HCT116 (cell line): ENCODE data around the gene TDRD10. TPM values are rescaled to one million over a fixed set of nuclear protein-coding genes. Genes with fewer than 3 reads are reported as not detected.

Experiments used
- ATAC-seq: fragments of 200-7000 bp; cut with Tn5 transposase; 2 replicates; pipeline ENCODE4 v1.9.1; 2020; ENCODE audit warnings: mild to moderate bottlenecking, moderate library complexity
- BruUV-seq: library from RNA; stranded (reverse); fragments of 400-500 nt; replicated peaks from 2 replicates; lab custom pipeline; 2021; lab: Mats Ljungman, UMichigan
- CTCF ChIA-PET: fragments of 300-600 bp; sonication (Branson Sonifier 250); formaldehyde crosslinking; loops from one replicate; lab custom pipeline; 2021; ENCODE audit warnings: antibody characterized with exemption; lab: Charles Lee
- POLR2A ChIA-PET: fragments of 300-600, 350-600 bp; sonication (Branson Sonifier 250); formaldehyde crosslinking; loops from one replicate; lab custom pipeline; 2021; ENCODE audit warnings: antibody characterized with exemption; lab: Charles Lee
- RAD21 ChIA-PET, 2 experiments: fragments of 300-600 bp; sonication (Branson Sonifier 250); formaldehyde crosslinking; loops; one replicate each; lab custom pipeline; 2023; ENCODE audit warnings: low total read pairs in 2 of 2; ENCODE audit not compliant: uncharacterized antibody in 2 of 2, unreplicated experiment in 2 of 2, low non-redundant PET in 1 of 2; lab: Charles Lee
- DNase-seq: peaks from one replicate; pipeline ENCODE4 v3.0.0-alpha.2; 2010; ENCODE audit warnings: low read depth, low spot score
- H2AFZ ChIP-seq: fragments of 200-600 bp; shearing (Covaris generic), sonication (generic); 2 replicates; pipeline ENCODE4 v1.6.1; 2017; ENCODE audit warnings: low read depth, mixed run types, mixed read lengths, antibody characterized with exemption, low read length; ENCODE audit not compliant: poor library complexity, severe bottlenecking
- H3K27ac ChIP-seq: 2 replicates; pipeline ENCODE4 v1.5.1; 2012; ENCODE audit warnings: low read depth, low read length
- H3K27me3 ChIP-seq: fragments of 200-600 bp; sonication (generic); 2 replicates; pipeline ENCODE4 v1.6.1; 2016; ENCODE audit warnings: mixed run types, low read length, mixed read lengths; ENCODE audit not compliant: insufficient read depth
- H3K36me3 ChIP-seq, 2 experiments: fragments of 200-500 bp in 1 of 2; fragments of 200-600 bp in 1 of 2; sonication (Bioruptor generic) in 1 of 2; sonication (generic) in 1 of 2; 2 replicates each; pipeline versions ENCODE4 v1.5.1 to v1.6.1; 2014 to 2016; ENCODE audit warnings: low read length in 2 of 2, inconsistent platforms in 1 of 2, mixed read lengths in 1 of 2, mixed run types in 1 of 2; ENCODE audit not compliant: insufficient read depth in 2 of 2, control insufficient read depth in 1 of 2
- H3K4me1 ChIP-seq, 2 experiments: fragments of 200-600 bp in 1 of 2; sonication (generic) in 1 of 2; 2 replicates each; pipeline versions ENCODE4 v1.5.1 to v1.6.1; 2012 to 2017; ENCODE audit warnings: low read length in 2 of 2, inconsistent platforms in 1 of 2, mild to moderate bottlenecking in 1 of 2, mixed read lengths in 1 of 2, mixed run types in 1 of 2, moderate library complexity in 1 of 2; ENCODE audit not compliant: insufficient read depth in 2 of 2, control insufficient read depth in 1 of 2
- H3K4me2 ChIP-seq: fragments of 200-600 bp; sonication (generic); 2 replicates; pipeline ENCODE4 v1.6.1; 2017; ENCODE audit warnings: mixed run types, low read length, mixed read lengths
- H3K4me3 ChIP-seq, 2 experiments: fragments of 200-600 bp in 1 of 2; sonication (generic) in 1 of 2; replicated peaks in 1 of 2; 2 replicates each; pipeline ENCODE4 v1.5.1; 2011 to 2016; ENCODE audit warnings: low read length in 2 of 2, control low read depth in 1 of 2, low read depth in 1 of 2, mild to moderate bottlenecking in 1 of 2, mixed read lengths in 1 of 2, mixed run types in 1 of 2
- H3K79me2 ChIP-seq: fragments of 200-600 bp; sonication (generic); 2 replicates; pipeline ENCODE4 v1.6.1; 2017; ENCODE audit warnings: mild to moderate bottlenecking, mixed run types, low read length, moderate library complexity, mixed read lengths; ENCODE audit not compliant: insufficient read depth
- H3K9ac ChIP-seq: fragments of 200-600 bp; sonication (generic); 2 replicates; pipeline ENCODE4 v1.6.1; 2016; ENCODE audit warnings: low read length, mixed read lengths
- H3K9me2 ChIP-seq: fragments of 200-600 bp; sonication (generic), shearing (Covaris generic); 2 replicates; pipeline ENCODE4 v1.6.1; 2017; ENCODE audit warnings: mixed run types, mild to moderate bottlenecking, moderate library complexity; ENCODE audit not compliant: insufficient read depth
- H3K9me3 ChIP-seq, 2 experiments: fragments of 200-500 bp in 1 of 2; fragments of 200-600 bp in 1 of 2; sonication (Bioruptor generic) in 1 of 2; sonication (generic) in 1 of 2; 2 replicates each; pipeline ENCODE4 v1.6.1; 2014 to 2017; ENCODE audit warnings: low read length in 2 of 2, mixed read lengths in 2 of 2, inconsistent platforms in 1 of 2, low read depth in 1 of 2, mild to moderate bottlenecking in 1 of 2, mixed run types in 1 of 2, moderate library complexity in 1 of 2; ENCODE audit not compliant: control insufficient read depth in 1 of 2, insufficient read depth in 1 of 2
- H4K20me1 ChIP-seq: fragments of 200-600 bp; sonication (generic), shearing (Covaris generic); 2 replicates; pipeline ENCODE4 v1.6.1; 2017; ENCODE audit warnings: mixed run types, mild to moderate bottlenecking, moderate library complexity; ENCODE audit not compliant: insufficient read depth
- CBX3 ChIP-seq: IDR thresholded peaks from 2 replicates; pipeline ENCODE4 v1.6.1; 2012; ENCODE audit warnings: low read depth
- CEBPB ChIP-seq: IDR thresholded peaks from 2 replicates; pipeline ENCODE4 v1.6.1; 2012; ENCODE audit warnings: low read depth
- ELF1 ChIP-seq: IDR thresholded peaks from 2 replicates; pipeline ENCODE4 v1.6.1; 2012; ENCODE audit warnings: low read depth, borderline replicate concordance
- EZH2 ChIP-seq: fragments of 200-600 bp; sonication (generic); IDR thresholded peaks from 2 replicates; pipeline ENCODE4 v1.6.1; 2017; ENCODE audit warnings: antibody characterized with exemption, mixed run types
- FOSL1 ChIP-seq: IDR thresholded peaks from 2 replicates; pipeline ENCODE4 v1.6.1; 2012; ENCODE audit warnings: low read depth
- POLR2A ChIP-seq: IDR thresholded peaks from 2 replicates; pipeline ENCODE4 v1.7.0; 2011; ENCODE audit warnings: borderline replicate concordance; ENCODE audit not compliant: insufficient read depth, insufficient read length; ENCODE audit errors: extremely low read depth
- POLR2AphosphoS5 ChIP-seq: IDR thresholded peaks from 2 replicates; pipeline ENCODE4 v1.6.1; 2011; ENCODE audit warnings: mild to moderate bottlenecking, low read depth, low read length, moderate library complexity
- RAD21 ChIP-seq: IDR thresholded peaks from 2 replicates; pipeline ENCODE4 v1.6.1; 2012; ENCODE audit warnings: low read depth, mild to moderate bottlenecking
- SP1 ChIP-seq: IDR thresholded peaks from 2 replicates; pipeline ENCODE4 v1.6.1; 2012; ENCODE audit warnings: low read depth
- TCF7L2 ChIP-seq: IDR thresholded peaks from 2 replicates; pipeline ENCODE4 v1.7.0; 2011; ENCODE audit warnings: borderline replicate concordance, inconsistent platforms; ENCODE audit not compliant: insufficient read depth, insufficient read length; ENCODE audit errors: extremely low read depth
- YY1 ChIP-seq: IDR thresholded peaks from 2 replicates; pipeline ENCODE4 v1.6.1; 2011; ENCODE audit warnings: low read length, low read depth, moderate library complexity, mild to moderate bottlenecking; ENCODE audit not compliant: insufficient replicate concordance; ENCODE audit errors: extremely low read depth
- ZFX ChIP-seq: fragments of 450-650 bp; IDR thresholded peaks from 2 replicates; pipeline ENCODE4 v1.6.1; 2017
- ZNF274 ChIP-seq: fragments of 200-500 bp; sonication (Bioruptor generic); IDR thresholded peaks from 2 replicates; pipeline ENCODE4 v1.6.1; 2014; ENCODE audit warnings: mild to moderate bottlenecking, low read depth, low read length, inconsistent platforms
- intact Hi-C: fragments of 100-400 bp; cut with micrococcal nuclease; formaldehyde crosslinking; loops from 2 replicates; pipeline ENCODE4 v1.10.0; 2022
- total RNA-seq: library from RNA; stranded (reverse); gene quantifications from one replicate; pipeline ENCODE4 v1.2.1, GENCODE V29; 2021; ENCODE audit not compliant: unreplicated experiment
- TF ChIP-seq, protein P1 (sequence below): IDR thresholded peaks from 2 replicates; pipeline ENCODE4 v1.6.1; 2012
- TF ChIP-seq, protein P2 (sequence below): IDR thresholded peaks from 2 replicates; pipeline ENCODE4 v1.6.1; 2011; ENCODE audit warnings: mild to moderate bottlenecking, low read length, moderate library complexity; ENCODE audit not compliant: insufficient replicate concordance; ENCODE audit errors: extremely low read depth
- TF ChIP-seq, protein P3 (sequence below): IDR thresholded peaks from 2 replicates; pipeline ENCODE4 v1.6.1; 2012
- TF ChIP-seq, protein P4 (sequence below), 3 experiments: fragments of 200-600 bp in 1 of 3; sonication (generic) in 1 of 3; IDR thresholded peaks in 2 of 3; conservative IDR thresholded peaks in 1 of 3; 2 replicates each; pipeline ENCODE4 v1.5.1; 2012 to 2017; ENCODE audit warnings: low read depth in 2 of 3, low read length in 2 of 3, antibody characterized with exemption in 1 of 3, borderline replicate concordance in 1 of 3, control low read depth in 1 of 3, mild to moderate bottlenecking in 1 of 3, mixed read lengths in 1 of 3, mixed run types in 1 of 3, moderate library complexity in 1 of 3; ENCODE audit not compliant: insufficient read depth in 1 of 3
- TF ChIP-seq, protein P5 (sequence below): IDR thresholded peaks from 2 replicates; pipeline ENCODE4 v1.6.1; 2012; ENCODE audit warnings: low read depth

TDRD10 gene
- total RNA-seq, 1 experiment from 2014 or later = not detected

DNA sequence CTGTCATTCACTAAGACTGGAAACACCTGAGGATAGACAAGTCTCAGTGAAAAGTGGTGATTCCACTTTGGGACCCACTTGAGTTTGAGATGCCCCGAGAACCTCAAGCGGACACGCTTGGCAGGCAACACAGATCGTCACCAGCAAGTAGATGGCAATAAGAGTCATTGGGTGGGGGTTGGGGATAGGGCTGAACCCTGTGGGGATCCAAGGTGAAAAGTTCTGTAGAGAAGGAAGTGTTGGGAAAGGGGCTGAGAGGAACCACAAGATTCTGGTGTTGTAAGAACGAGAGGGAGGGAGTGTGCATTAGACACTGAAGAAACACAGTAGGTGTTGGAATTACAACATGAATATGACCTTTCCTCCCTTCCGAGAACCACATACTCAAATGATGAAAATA, 45.4 kb upstream of the TDRD10 start:
- H3K4me1 ChIP-seq = peaks cover 6% of the 10 kb centered on the region in 2 experiments; a peak in 2 of 4 replicates
- no peaks in the 10 kb centered on the region for H3K79me2 ChIP-seq
- no peaks in the 10 kb centered on the region for H3K36me3 ChIP-seq
- H3K9ac ChIP-seq = no peak overlapping the region
- H3K27ac ChIP-seq = no peak overlapping the region
- H3K9me2 ChIP-seq = no peaks in the 10 kb centered on the region
- TF ChIP-seq, protein P1, sequence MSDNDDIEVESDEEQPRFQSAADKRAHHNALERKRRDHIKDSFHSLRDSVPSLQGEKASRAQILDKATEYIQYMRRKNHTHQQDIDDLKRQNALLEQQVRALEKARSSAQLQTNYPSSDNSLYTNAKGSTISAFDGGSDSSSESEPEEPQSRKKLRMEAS = no peak
- TF ChIP-seq EZH2 = no peak
- no peak for TF ChIP-seq YY1
- no peak for TF ChIP-seq TCF7L2
- TF ChIP-seq, protein P2, sequence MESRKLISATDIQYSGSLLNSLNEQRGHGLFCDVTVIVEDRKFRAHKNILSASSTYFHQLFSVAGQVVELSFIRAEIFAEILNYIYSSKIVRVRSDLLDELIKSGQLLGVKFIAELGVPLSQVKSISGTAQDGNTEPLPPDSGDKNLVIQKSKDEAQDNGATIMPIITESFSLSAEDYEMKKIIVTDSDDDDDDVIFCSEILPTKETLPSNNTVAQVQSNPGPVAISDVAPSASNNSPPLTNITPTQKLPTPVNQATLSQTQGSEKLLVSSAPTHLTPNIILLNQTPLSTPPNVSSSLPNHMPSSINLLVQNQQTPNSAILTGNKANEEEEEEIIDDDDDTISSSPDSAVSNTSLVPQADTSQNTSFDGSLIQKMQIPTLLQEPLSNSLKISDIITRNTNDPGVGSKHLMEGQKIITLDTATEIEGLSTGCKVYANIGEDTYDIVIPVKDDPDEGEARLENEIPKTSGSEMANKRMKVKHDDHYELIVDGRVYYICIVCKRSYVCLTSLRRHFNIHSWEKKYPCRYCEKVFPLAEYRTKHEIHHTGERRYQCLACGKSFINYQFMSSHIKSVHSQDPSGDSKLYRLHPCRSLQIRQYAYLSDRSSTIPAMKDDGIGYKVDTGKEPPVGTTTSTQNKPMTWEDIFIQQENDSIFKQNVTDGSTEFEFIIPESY = no peak
- TF ChIP-seq SP1 = no peak
- TF ChIP-seq FOSL1 = no peak
- TF ChIP-seq, protein P3, sequence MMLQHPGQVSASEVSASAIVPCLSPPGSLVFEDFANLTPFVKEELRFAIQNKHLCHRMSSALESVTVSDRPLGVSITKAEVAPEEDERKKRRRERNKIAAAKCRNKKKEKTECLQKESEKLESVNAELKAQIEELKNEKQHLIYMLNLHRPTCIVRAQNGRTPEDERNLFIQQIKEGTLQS = no peak
- TF ChIP-seq ZFX = no peak
- no peak for TF ChIP-seq ZNF274
- no peak for TF ChIP-seq POLR2AphosphoS5
- TF ChIP-seq RAD21 = no peak
- TF ChIP-seq ELF1 = no peak
- TF ChIP-seq CBX3 = no peak
- TF ChIP-seq POLR2A = no peak
- TF ChIP-seq, protein P4, sequence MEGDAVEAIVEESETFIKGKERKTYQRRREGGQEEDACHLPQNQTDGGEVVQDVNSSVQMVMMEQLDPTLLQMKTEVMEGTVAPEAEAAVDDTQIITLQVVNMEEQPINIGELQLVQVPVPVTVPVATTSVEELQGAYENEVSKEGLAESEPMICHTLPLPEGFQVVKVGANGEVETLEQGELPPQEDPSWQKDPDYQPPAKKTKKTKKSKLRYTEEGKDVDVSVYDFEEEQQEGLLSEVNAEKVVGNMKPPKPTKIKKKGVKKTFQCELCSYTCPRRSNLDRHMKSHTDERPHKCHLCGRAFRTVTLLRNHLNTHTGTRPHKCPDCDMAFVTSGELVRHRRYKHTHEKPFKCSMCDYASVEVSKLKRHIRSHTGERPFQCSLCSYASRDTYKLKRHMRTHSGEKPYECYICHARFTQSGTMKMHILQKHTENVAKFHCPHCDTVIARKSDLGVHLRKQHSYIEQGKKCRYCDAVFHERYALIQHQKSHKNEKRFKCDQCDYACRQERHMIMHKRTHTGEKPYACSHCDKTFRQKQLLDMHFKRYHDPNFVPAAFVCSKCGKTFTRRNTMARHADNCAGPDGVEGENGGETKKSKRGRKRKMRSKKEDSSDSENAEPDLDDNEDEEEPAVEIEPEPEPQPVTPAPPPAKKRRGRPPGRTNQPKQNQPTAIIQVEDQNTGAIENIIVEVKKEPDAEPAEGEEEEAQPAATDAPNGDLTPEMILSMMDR (IDR thresholded peaks at IDR 0.05 in 2 of 3, conservative IDR thresholded peaks at IDR 0.05 in 1 of 3; ENCODE audit: borderline replicate concordance in 1 of 3, insufficient read depth in 1 of 3, low read depth in 2 of 3, low read length in 2 of 3) = no peak
- no peak for TF ChIP-seq CEBPB
- TF ChIP-seq, protein P5, sequence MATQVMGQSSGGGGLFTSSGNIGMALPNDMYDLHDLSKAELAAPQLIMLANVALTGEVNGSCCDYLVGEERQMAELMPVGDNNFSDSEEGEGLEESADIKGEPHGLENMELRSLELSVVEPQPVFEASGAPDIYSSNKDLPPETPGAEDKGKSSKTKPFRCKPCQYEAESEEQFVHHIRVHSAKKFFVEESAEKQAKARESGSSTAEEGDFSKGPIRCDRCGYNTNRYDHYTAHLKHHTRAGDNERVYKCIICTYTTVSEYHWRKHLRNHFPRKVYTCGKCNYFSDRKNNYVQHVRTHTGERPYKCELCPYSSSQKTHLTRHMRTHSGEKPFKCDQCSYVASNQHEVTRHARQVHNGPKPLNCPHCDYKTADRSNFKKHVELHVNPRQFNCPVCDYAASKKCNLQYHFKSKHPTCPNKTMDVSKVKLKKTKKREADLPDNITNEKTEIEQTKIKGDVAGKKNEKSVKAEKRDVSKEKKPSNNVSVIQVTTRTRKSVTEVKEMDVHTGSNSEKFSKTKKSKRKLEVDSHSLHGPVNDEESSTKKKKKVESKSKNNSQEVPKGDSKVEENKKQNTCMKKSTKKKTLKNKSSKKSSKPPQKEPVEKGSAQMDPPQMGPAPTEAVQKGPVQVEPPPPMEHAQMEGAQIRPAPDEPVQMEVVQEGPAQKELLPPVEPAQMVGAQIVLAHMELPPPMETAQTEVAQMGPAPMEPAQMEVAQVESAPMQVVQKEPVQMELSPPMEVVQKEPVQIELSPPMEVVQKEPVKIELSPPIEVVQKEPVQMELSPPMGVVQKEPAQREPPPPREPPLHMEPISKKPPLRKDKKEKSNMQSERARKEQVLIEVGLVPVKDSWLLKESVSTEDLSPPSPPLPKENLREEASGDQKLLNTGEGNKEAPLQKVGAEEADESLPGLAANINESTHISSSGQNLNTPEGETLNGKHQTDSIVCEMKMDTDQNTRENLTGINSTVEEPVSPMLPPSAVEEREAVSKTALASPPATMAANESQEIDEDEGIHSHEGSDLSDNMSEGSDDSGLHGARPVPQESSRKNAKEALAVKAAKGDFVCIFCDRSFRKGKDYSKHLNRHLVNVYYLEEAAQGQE = no peak
- intact Hi-C loops = no loop called here
- ChIA-PET POLR2A (no interaction called here), CTCF (no interaction called here), RAD21 (no interaction called here)
- H3K4me2 ChIP-seq = no peak overlapping the region
- no TSS peak for BruUV-seq
- H3K4me3 ChIP-seq = no peak overlapping the region
- H3K9me3 ChIP-seq = no peaks in the 10 kb centered on the region
- no peak overlapping the region for H2AFZ ChIP-seq
- H4K20me1 ChIP-seq = no peaks in the 10 kb centered on the region
- ATAC-seq (no peak), DNase-seq (no peak)
- H3K27me3 ChIP-seq = no peaks in the 10 kb centered on the region
